Measurements from ENCODE around the gene SOCS6.
A peak's percentile ranks its signal among the peaks of the same experiment; 100 is the strongest.
"Not testable (repeated sequence)": the region's sequence is repeated elsewhere in the genome, so short reads cannot be mapped to it uniquely, and the experiment has no call there.

Gene SOCS6, protein sequence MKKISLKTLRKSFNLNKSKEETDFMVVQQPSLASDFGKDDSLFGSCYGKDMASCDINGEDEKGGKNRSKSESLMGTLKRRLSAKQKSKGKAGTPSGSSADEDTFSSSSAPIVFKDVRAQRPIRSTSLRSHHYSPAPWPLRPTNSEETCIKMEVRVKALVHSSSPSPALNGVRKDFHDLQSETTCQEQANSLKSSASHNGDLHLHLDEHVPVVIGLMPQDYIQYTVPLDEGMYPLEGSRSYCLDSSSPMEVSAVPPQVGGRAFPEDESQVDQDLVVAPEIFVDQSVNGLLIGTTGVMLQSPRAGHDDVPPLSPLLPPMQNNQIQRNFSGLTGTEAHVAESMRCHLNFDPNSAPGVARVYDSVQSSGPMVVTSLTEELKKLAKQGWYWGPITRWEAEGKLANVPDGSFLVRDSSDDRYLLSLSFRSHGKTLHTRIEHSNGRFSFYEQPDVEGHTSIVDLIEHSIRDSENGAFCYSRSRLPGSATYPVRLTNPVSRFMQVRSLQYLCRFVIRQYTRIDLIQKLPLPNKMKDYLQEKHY

DNA sequence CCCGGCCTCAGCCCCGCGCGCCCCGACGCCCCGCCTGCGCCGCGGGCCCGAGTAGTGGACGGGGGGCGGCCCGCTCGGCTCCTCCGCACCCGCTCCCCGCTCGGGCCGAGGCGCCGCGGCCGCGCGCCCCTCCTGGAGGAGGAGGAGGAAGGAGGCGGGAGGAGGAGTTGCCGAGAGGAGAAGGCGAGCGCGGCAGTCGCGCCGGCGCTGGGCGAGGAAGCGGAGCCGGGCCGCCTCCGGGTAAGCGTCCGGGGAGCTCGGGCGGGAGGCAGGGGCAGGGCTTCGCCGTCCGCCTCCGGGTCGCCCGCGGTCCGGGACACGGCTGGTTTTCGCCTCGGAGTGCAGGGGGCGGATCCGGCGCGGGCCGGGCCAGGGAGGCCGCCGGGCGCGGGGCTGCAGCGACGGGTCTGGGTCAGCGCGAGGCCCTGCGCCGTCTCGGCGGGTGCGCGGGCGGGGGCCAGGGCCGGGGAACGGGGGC is at the start of gene SOCS6:
TSS of gene SOCS6 (plus strand) at position 195 of the 478 bp plus-strand sequence. CDS start 35,624 bp downstream, outside the sequence.
- DNase-seq: peak; percentile 37

DNA sequence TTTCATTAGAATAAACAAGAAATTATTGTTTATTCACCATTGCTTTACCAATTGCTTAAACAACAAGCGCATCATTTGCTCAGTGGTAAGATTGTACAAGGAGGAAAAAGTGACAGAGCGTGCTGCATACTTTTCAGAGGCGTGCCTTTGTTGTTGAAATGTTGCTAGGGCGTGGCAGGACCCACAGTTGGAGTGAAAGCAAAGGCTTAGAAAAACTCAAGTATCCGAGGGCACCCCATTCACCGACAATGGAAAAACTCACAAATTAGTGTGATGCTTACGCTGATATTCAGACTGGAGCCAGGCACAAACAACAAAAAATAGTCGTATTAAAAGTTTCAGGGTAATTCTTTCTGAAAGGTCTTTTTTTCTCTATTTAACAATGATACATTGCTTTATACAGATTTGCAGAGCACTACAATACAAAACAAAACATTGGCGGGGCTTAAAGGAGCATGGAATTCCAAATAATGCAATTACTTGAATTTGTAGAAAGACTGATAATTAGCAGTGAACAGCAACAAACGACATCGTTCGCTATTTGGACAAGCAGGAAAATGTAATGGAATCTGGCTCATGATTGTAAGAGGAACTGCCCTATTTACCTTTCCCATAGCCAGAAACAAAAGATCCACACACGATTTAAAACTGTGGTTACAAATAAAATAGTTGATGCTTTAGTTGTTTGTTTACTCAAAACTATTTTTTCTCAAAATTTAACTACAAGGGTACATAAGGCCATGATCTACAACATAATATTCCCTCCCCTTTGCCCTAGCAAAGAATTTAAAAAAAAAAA is 45.5 kb upstream of the SOCS6 start:
- no peak for DNase-seq

DNA sequence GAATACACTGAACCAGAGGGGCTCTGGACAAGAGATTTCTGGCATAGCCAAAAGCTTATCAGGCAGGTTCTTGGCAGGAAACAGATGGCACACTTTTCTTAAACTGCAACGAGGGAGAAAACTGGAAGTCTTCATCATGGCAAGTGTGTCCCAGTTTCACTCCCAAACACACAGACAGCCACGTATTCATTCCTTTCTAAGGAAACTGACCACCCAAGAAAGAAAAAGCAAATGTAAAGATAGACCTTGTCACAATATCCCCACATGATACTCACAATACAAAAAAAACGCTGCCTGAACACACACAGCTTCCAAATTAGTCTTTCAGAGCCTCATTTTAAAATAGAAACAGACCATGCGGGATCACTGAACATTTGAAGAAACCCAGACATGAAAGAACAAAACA is 42.8 kb upstream of the SOCS6 start:
- no peak for DNase-seq

DNA sequence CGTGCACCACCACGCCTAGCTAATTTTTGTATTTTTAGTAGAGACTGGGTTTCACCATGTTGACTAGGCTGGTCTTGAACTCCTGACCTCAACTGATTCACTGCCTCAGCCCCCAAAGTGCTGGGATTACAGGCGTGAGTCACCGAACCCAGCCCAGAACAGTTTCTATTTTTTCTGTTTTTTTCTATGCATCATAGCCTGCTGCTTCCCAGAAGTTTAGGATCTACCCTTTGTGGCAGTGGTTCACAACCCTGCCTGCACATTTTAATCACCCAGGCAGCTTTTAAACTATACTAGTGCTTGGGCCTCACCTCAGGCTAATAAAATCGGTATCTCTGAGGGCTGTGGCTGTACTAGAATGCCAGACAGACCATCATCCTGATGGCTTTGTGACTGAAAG is 39.7 kb upstream of the SOCS6 start:
- no peak for DNase-seq

DNA sequence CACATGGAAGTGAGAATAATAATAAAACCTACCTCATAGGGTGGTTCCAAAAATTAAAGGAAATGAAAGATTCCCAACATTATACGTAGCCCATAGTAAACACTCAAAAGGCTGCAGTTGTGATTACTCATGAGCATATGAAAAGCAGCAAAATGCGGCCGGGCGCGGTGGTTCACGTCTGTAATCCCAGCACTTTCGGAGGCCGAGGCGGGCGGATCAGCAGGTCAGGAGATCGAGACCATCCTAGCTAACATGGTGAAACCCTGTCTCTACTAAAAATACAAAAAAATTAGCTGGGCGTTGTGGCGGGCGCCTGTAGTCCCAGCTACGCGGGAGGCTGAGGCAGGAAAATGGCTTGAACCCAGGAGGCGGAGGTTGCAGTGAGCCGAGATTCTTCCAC is 39.0 kb upstream of the SOCS6 start:
- not testable (repeated sequence) for DNase-seq

DNA sequence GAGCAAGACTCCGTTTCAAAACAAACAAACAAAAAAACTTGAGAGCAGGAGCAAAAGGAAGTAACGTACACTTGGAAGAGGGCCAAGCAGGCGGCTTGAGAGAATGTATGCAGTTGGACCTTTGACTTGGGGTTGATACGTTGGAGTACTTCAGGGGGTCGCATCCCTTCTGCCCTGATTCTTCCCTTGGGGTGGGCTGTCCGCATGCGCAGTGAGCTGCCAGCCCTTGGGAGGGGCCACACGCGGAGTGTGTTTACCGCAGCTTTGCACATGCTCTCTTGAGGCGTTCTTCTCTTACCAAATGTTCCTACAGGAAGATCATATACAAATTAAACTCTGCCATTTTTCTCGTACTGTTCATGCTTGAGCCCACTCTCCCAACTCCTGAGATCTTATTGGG is 38.1 kb upstream of the SOCS6 start:
- DNase-seq: no peak

DNA sequence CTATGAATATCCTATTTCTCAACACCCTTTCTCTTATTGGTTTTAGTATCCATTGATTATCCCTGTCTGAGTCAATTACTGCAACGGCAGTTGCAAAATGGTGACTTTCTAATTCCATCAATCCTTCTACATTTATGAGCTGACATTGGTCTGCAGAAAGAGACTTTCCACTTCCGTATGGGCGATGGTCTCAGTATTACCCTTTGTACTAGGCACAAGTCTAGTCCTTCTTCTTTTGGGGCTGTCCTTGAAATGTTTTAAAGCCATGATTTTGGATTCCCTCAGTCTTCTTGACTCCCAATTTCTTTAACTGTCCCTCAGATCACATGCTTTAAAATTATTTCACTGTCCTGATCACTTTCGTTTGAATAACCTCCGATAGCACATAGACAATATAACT is 32.7 kb upstream of the SOCS6 start:
- DNase-seq: no peak

DNA sequence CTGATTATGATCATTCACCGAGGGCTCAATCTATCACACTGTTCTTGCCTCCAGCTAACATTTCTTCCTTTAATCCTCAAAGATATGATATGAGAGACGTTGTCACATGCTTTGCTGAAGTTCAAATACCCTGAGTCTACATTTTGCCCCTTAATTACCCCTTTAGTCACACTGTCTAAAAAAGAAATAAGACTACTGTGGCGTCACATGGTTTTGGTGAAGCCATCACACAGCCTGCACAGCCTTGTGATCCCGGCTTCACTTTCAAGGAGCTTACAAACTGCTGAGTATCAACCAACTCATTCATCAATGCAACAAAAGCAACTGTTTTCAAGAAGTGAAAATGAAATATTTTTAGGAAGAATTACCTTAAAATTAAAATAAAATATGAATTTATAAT is 31.9 kb upstream of the SOCS6 start:
- no peak for DNase-seq

GRCh38 chr18:70258243-70258642 is 30.6 kb upstream of the SOCS6 start:
- no peak for DNase-seq

GRCh38 chr18:70260683-70261082 is 28.2 kb upstream of the SOCS6 start:
- DNase-seq: no peak

- DNase-seq: no peak
Measured at GRCh38 chr18:70261141-70261788, 27.6 kb upstream of the SOCS6 start.

- no peak for DNase-seq
Measured at GRCh38 chr18:70263336-70263735, 25.5 kb upstream of the SOCS6 start.

DNA sequence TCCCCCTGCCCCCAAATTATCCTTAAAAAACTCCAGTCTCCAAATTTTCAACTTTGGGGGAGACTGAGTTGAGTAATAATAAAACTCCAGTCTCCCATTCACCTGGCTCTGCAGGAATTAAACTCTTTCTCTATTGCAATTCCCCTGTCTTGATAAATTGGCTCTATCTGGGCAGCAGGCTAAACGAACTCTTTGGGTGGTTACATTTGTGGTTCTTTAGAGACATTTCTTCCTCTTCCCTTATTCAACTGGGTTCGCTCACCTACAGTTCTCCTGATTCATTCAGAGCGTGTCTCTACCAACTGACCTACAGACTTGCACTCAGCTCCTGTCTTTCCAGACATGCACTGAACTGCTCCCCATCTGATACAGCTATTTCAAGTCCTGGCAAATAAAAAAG is 17.1 kb upstream of the SOCS6 start:
- DNase-seq: no peak

GRCh38 chr18:70273021-70273420 is 15.8 kb upstream of the SOCS6 start:
- DNase-seq: no peak

- DNase-seq: no peak
Measured at GRCh38 chr18:70276416-70277191, 12.2 kb upstream of the SOCS6 start.

GRCh38 chr18:70279470-70279869 is 9.4 kb upstream of the SOCS6 start:
- DNase-seq: no peak

- DNase-seq: no peak
Measured at GRCh38 chr18:70280007-70280925, 8.6 kb upstream of the SOCS6 start.

GRCh38 chr18:70284976-70285620 is 3.7 kb upstream of the SOCS6 start:
- DNase-seq: no peak

GRCh38 chr18:70287731-70288130 is 1.1 kb upstream of the SOCS6 start:
- no peak for DNase-seq

- DNase-seq: peak; percentile 12
Measured at GRCh38 chr18:70288171-70288850, 534 bp upstream of the SOCS6 start.
